ACHN (cell line): ENCODE results near the gene SQSTM1.
"Not testable (repeated sequence)": the region's sequence is repeated elsewhere in the genome, so short reads cannot be mapped to it uniquely, and the experiment has no call there.

Experiments
- DNase-seq: peaks from one replicate; pipeline ENCODE4 v3.0.0-alpha.2; 2015
- in situ Hi-C: cut with HindIII; loops from 2 replicates; pipeline ENCODE4 v1.10.0; 2017; ENCODE audit warnings: low sequenced_read_pairs, low pct_ligation_motif_present, low pct_unique_long_range_greater_than_20kb

SQSTM1 gene

DNA sequence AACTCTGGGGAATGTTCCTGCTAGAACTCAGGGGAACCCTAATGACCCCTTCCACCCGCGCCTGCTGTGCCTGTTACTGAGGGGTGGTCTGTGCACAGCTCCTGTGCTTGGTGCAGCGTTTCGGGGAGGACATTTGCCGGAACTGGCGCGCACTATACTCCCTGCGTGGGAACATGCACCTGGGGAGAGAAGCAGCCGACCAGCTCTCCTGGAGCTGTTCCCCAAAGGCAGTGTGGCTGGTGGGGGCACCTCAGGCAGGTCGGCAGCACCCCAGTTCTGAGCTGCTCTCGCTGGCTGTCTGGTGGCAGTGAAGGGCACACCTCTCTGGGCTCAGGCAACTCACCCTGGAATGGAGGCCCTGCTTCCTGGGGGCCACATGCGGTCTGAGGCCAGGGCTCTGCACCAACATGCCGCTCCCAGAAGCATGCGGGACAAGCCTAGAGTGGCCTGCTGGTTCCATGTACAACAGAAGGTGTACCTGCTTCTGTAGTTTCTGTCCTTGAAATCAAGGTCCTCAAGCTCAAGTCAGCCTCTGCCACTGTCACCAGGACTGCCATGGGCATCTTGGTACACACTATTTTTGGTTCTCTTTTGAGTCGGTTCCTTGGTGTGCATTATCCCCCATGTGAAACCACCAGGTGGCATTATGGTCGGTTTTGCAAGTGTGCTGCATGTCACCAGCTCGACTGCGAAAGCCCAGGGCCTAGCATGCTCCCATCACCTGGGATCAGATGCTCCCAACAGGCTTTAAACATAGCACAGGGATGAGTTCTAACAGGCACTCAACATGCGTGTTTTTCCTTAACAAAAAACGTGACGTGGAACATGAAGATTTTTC is 45.8 kb downstream of the SQSTM1 start:
- no peak for DNase-seq
- in situ Hi-C loops: no loop called here

- DNase-seq: no peak
- in situ Hi-C loops: no loop called here
Measured at GRCh38 chr5:179867079-179867465, 46.4 kb downstream of the SQSTM1 start.

DNA sequence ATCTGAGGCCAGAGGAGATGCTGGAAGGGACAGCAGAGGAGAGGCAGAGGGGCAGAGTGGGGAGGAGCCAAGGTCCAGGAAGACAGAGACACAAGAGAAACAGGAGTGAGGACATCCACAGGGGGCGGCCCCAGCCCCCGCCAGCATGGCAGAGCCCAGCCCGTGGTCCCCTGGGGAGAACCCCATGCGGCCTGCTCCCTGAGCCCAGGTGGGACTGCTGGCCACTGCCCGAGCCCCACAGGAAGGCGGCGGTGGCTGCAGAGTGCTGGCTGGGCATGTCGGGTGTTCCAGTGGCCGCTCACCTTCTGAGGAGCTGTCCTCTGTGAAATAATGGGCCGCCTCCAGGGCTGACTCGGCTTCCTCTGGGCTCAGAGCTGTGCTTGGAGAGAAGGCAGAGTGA is 46.8 kb downstream of the SQSTM1 start:
- DNase-seq: no peak
- in situ Hi-C loops: no loop called here

DNA sequence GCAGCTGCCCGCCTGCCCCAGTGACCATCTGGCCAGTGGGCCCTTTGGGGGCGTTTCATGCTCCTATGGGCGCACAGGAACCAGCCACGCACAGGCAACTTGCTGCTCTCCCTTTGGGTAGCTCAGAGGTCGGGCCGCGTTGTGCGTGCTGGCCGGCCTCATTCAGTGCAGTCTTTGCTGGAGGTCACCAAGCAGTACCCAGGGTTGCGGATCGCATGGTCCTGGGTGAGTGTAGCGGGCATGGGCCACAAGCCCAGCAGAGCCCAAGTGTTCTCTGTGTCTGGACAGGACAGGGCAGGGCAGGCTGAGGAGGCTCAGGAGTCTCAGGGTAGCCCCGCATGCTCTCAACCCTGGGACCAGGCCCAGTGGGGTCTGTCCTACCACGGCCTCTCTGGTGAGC is 47.8 kb downstream of the SQSTM1 start:
- no peak for DNase-seq
- in situ Hi-C loops: no loop called here

DNA sequence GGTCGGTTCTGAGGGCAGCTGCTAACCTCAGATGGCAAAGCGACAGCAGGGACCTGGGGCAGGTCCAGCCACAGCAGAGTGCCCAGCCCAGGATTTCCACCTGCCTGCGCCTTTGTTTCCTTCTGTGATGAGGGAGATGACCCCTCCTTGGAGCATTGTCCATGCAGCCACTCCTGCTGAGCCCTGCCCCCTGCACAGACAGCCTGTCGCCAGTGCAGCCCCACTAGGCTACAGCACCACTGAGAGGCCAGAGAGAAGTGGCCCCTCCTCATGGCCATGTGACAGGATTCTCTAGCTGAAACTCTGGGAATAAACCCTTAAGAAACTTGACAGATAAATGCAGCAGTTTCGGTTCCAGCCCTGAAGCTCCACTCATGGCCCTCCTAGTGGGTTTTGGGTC is 48.4 kb downstream of the SQSTM1 start:
- DNase-seq: no peak

GRCh38 chr5:179869641-179870402 is 49.1 kb downstream of the SQSTM1 start:
- DNase-seq: no peak
- in situ Hi-C loops: no loop called here

More for the DNA sequence above, 48.4 kb downstream of the SQSTM1 start:
- in situ Hi-C loops: no loop called here

DNA sequence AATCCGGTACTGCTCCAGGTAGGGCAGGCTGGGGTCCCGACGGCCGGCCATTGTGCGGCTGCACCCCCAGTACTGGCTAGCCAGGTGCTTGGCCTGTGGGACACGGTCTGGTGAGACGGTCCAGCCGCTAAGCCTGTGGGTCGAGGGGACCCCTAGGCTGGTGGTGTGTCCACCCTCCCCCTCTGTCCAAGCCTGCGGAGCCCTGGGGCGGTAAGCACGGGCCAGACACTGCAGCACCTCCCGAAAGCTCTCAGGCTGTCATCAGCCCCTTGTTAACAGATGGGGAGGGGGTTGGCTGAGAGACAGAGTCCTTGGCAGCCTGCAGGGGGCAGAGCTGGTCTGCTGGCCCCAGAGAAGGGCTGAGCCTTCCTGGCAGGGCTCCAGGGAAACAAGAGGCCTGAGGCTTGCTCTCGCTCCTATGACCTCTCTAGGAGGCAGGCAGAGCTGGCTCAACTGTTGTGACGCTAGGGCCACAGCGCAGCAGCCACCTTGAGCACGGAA is 49.7 kb downstream of the SQSTM1 start:
- no peak for DNase-seq
- in situ Hi-C loops: no loop called here

DNA sequence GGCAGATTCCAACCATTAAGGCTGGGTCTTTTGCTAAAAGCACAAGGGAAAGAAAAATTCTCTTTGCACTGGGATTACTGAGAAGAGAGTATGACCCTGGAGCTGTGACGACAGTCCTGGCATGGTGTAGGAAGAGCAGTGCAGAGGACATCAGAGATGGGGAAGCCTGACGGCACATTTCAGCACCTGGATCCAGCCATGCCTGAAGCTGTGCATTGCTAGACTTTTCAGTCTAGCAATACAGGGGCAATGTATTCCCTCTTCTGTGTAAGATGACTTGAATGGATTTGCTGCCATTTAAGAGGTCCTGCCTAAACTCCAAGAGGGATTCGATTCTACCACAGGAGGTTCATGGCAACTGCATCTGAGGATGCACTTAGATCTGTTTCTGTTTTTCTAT is 50.2 kb downstream of the SQSTM1 start:
- in situ Hi-C loops: no loop called here
- DNase-seq: no peak

DNA sequence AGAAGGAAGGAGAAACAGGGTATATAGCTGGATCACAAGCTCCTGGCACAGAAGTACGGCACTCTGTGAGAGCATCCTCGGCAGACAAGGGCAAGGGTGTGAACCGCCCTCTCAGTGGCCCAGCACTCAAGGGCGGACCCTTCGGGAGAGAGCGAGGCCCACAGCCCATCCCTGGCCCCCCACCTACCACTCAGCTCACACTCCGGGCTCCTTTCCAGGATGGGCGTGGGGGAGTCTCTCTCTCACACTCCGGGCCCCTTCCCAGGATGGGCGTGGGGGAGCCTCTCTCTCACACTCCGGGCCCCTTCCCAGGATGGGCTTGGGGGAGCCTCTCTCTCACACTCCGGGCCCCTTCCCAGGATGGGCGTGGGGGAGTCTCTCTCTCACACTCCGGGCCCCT is 50.8 kb downstream of the SQSTM1 start:
- in situ Hi-C loops, DNase-seq: not testable (repeated sequence)

DNA sequence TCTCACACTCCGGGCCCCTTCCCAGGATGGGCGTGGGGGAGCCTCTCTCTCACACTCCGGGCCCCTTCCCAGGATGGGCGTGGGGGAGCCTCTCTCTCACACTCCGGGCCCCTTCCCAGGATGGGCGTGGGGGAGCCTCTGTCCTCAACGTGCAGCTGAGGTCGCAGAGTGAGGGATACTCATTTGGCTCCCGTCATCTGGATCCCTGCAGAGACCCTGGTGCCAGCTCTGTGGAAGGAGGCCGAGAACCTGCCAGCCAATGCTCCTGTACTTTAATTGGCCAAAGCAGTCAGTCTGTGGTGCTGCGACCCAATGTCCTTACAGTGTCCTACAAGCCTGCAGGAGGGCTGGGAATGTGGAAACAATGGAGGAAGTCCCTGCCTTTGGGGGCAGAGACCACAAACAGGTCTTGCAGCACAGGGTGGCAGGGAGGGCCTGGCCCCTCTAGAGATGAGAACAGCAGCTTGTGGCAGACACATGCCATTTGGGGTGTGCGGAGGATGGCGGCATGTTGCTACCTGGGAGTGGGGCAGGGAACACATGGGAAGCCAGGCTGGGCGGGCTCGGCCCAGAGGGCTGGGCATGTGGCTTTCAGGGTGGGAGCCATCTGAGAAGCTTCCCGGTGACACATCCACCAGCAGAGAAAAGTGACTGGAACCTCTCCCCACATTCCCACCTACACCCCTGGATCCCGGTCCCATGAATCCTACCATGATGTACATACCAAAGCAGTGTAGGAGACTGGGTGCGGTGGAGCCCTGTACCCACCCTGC is 51.5 kb downstream of the SQSTM1 start:
- in situ Hi-C loops: no loop called here
- DNase-seq: no peak

DNA sequence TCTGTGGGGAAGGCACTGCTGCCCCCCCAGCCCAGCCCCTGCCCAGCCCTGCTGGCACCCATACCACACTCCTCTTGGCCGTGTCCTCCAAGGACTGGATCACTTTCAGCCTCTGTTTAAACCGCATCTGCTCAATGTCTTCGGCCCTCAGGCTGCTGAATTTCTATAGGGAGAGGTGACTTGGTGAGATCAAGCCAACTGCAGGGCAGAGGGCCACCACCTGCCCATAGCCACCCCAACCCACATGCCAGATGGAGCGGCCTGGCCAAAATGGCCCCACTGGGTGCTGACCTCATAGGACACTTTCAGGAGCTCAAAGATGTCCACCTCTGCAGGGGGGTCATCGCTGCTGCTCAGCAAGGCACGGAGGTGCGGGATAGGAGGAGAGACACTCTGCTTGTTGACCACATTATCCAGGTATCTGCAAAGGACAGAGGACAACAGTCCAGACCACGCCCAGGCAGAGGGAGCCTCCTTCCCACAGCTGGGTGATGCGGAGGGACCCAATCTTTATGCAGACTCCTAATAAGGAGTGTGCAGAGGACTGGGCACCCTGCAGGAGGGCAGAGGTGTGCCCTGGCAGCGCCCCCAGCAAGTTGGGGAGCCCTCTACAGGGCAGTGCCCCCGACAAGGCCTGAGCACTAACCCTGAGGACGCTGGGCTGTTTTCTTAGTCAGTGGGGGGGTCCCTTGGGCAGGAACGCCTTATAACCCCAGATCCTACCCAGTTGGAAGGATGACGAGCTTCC is 52.3 kb downstream of the SQSTM1 start:
- no peak for DNase-seq
- in situ Hi-C loops: no loop called here

GRCh38 chr5:179873588-179874110 is 52.9 kb downstream of the SQSTM1 start:
- in situ Hi-C loops: no loop called here
- no peak for DNase-seq

- no peak for DNase-seq
- in situ Hi-C loops: no loop called here
Measured at GRCh38 chr5:179874136-179874535, 53.4 kb downstream of the SQSTM1 start.

- in situ Hi-C loops: no loop called here
- DNase-seq: no peak
Measured at GRCh38 chr5:179874536-179875292, 54.0 kb downstream of the SQSTM1 start.

GRCh38 chr5:179875741-179876609 is 55.3 kb downstream of the SQSTM1 start:
- no peak for DNase-seq
- in situ Hi-C loops: no loop called here

GRCh38 chr5:179876610-179876952 is 55.9 kb downstream of the SQSTM1 start:
- no peak for DNase-seq
- in situ Hi-C loops: no loop called here
